GM12873 (cell line): ENCODE results near the gene LRRC17.

ENCODE experiments used
- CTCF ChIP-seq: IDR thresholded peaks from 2 replicates; pipeline ENCODE4 v1.5.1; 2012; ENCODE audit warnings: low read depth, mild to moderate bottlenecking, moderate library complexity, low read length, control low read depth; ENCODE audit not compliant: insufficient read depth; ENCODE audit errors: missing control alignments

Gene LRRC17

GRCh38 chr7:102898532-102898859 is 14.3 kb upstream of the LRRC17 start:
- no peak for TF ChIP-seq CTCF

- no peak for TF ChIP-seq CTCF
Observed at GRCh38 chr7:102908676-102909075, 4.1 kb upstream of the LRRC17 start.

GRCh38 chr7:102913826-102914225 is 1.0 kb downstream of the LRRC17 start:
- TF ChIP-seq CTCF: no peak

GRCh38 chr7:102914585-102914984 is 1.8 kb downstream of the LRRC17 start:
- no peak for TF ChIP-seq CTCF

- TF ChIP-seq CTCF: no peak
Observed at GRCh38 chr7:102916426-102916825, 3.6 kb downstream of the LRRC17 start.

GRCh38 chr7:102916881-102917280 is 4.1 kb downstream of the LRRC17 start:
- TF ChIP-seq CTCF: no peak

GRCh38 chr7:102917436-102918353 is 4.9 kb downstream of the LRRC17 start:
- no peak for TF ChIP-seq CTCF
